Vagina (tissue), 2 donors: ENCODE results near the gene KRT28.

ENCODE experiments used
- POLR2A ChIP-seq, 2 donors: fragments of 450-650 bp; IDR thresholded peaks; one replicate each; pipeline ENCODE4 v1.6.1; 2017; ENCODE audit warnings: antibody characterized with exemption in 2 of 2, mild to moderate bottlenecking in 2 of 2, moderate library complexity in 2 of 2
- TF ChIP-seq, protein P1 (sequence below), 3 experiments: fragments of 450-650 bp in 2 of 3; fragments of 200-600 bp in 1 of 3; sonication (generic) in 1 of 3; IDR thresholded peaks; one replicate each; pipeline ENCODE4 v1.5.1; 2017 to 2019; ENCODE audit warnings: antibody characterized with exemption in 3 of 3, mild to moderate bottlenecking in 2 of 3, moderate library complexity in 2 of 3

DNA sequence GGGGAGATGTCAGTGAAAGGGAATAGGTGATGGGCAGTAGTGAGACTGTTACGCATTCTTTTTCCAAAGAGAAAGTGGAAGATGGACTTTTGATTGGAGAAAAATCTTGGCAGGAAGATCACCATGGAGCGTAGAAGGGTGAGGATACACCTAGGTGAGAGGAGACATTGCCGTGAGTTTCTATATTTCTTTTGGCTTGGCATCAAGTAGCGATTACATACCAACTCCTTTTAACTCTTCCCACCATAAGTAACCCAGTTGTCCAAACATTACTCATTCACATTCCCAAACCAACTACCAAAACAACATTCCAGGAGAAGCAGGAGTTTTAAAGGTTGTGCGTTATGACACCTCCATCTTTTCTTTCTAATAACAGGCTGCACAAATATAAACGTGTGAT, 10.7 kb upstream of the KRT28 start:
- TF ChIP-seq, protein P1, sequence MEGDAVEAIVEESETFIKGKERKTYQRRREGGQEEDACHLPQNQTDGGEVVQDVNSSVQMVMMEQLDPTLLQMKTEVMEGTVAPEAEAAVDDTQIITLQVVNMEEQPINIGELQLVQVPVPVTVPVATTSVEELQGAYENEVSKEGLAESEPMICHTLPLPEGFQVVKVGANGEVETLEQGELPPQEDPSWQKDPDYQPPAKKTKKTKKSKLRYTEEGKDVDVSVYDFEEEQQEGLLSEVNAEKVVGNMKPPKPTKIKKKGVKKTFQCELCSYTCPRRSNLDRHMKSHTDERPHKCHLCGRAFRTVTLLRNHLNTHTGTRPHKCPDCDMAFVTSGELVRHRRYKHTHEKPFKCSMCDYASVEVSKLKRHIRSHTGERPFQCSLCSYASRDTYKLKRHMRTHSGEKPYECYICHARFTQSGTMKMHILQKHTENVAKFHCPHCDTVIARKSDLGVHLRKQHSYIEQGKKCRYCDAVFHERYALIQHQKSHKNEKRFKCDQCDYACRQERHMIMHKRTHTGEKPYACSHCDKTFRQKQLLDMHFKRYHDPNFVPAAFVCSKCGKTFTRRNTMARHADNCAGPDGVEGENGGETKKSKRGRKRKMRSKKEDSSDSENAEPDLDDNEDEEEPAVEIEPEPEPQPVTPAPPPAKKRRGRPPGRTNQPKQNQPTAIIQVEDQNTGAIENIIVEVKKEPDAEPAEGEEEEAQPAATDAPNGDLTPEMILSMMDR (IDR thresholded peaks at IDR 0.05): no peak
- no peak for TF ChIP-seq POLR2A (IDR thresholded peaks at IDR 0.05)
